ENCODE measurements around the gene NRAP.

- TF ChIP-seq CTCF (IDR thresholded peaks at IDR 0.05) (no peak), TCF7L2 (IDR thresholded peaks at IDR 0.05; ENCODE audit: low read depth, low read length) (no peak), POLR2AphosphoS5 (IDR thresholded peaks at IDR 0.05; ENCODE audit: low read depth, low read length) (no peak), REST (IDR thresholded peaks at IDR 0.05; ENCODE audit: insufficient read depth in 1 of 2, low read depth in 2 of 2, low read length in 1 of 2) (no peak), SIN3A (IDR thresholded peaks at IDR 0.05; ENCODE audit: borderline replicate concordance, insufficient read depth, low read depth, low read length) (no peak)
Measured at GRCh38 chr10:113680190-113681111, 16.6 kb upstream of the NRAP start.

All from Panc1 (cell line).